Measurements from ENCODE around the gene CDH5. TPM values are rescaled to one million over a fixed set of nuclear protein-coding genes. Genes with fewer than 3 reads are reported as not detected.

Gene CDH5
- total RNA-seq, 4 donors from 2014 or later = 6.0 to 18.1 (median 6.8) TPM

DNA sequence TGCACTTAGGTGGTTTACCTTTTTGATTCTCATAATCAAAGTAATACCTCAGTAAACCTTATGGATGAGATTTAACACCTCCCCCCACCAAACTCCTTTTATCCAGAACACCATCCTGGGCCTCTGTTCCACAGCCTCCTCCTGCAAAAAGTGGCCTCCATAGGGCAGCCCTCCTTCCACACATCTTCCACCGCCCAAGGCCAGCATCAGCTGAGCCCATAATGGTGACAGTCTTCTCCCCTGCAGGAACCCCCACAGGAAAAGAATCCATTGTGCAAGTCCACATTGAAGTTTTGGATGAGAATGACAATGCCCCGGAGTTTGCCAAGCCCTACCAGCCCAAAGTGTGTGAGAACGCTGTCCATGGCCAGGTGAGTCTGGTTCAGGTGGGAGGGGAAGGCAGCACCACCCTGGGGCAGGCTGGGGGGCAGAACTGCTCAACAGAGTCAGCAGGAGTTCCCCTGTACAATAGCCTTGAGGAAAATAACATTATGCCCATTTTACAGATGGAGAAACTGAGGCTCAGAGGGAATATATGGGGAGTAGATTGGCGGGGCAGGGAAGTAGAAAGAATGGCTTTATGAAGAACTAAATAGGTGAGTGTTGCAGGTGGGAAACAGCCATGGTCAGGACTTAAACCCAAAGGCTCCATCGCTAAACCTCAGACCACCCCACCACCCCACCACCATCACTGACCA lies 31.4 kb downstream of the CDH5 start:
- Histone ChIP-seq H3K9me3 (no peaks in the 10 kb centered on the region), H3K27ac (no peak overlapping the region), H3K27me3 (no peaks in the 10 kb centered on the region), H3K36me3 (no peaks in the 10 kb centered on the region), H3K4me3 (no peak overlapping the region), H3K4me1 (no peaks in the 10 kb centered on the region)
- no peak for TF ChIP-seq POLR2A (IDR thresholded peaks at IDR 0.05)
- no peak for TF ChIP-seq POLR2AphosphoS5 (IDR thresholded peaks at IDR 0.05)
- TF ChIP-seq CTCF (IDR thresholded peaks at IDR 0.05) = no peak
- TF ChIP-seq EP300 (IDR thresholded peaks at IDR 0.05; ENCODE audit: low read depth) = no peak
- in situ Hi-C loops (cut with MboI; ENCODE audit: low pct_ligation_motif_present in 1 of 4, low pct_unique_long_range_greater_than_20kb in 1 of 4, low sequenced_read_pairs in 3 of 4) = no loop called here
- intact Hi-C loops (cut with DNase I; ENCODE audit: low total_unique reads) = no loop called here
- no peak for DNase-seq
- 93% methylated on average over 5 of the region's 5 CpGs; no CpG with 5 or more reads in 1 of the 2 donors for WGBS, 2 donors (ENCODE audit: low coverage in 1 of 2)

- Histone ChIP-seq H3K27ac (no peak overlapping the region), H3K4me1 (no peaks in the 10 kb centered on the region), H3K27me3 (peaks cover under 1% of the 10 kb centered on the region), H3K36me3 (no peaks in the 10 kb centered on the region), H3K9me3 (no peaks in the 10 kb centered on the region), H3K4me3 (no peak overlapping the region)
- in situ Hi-C loops (cut with MboI; ENCODE audit: low pct_ligation_motif_present in 1 of 4, low pct_unique_long_range_greater_than_20kb in 1 of 4, low sequenced_read_pairs in 3 of 4) = no loop called here
- no peak for TF ChIP-seq CTCF (IDR thresholded peaks at IDR 0.05)
- no peak for TF ChIP-seq POLR2A (IDR thresholded peaks at IDR 0.05)
- TF ChIP-seq EP300 (IDR thresholded peaks at IDR 0.05; ENCODE audit: low read depth) = no peak
- TF ChIP-seq POLR2AphosphoS5 (IDR thresholded peaks at IDR 0.05) = no peak
- intact Hi-C loops (cut with DNase I; ENCODE audit: low total_unique reads) = no loop called here
- no peak for DNase-seq
- 90% methylated on average over 3 of the region's 3 CpGs; no CpG with 5 or more reads in 1 of the 2 donors for WGBS, 2 donors (ENCODE audit: low coverage in 1 of 2)
Measured at GRCh38 chr16:66399031-66399430, 32.5 kb downstream of the CDH5 start.

- 66 to 78% methylated on average over 2 to 3 of the region's 3 CpGs for WGBS, 2 donors (ENCODE audit: low coverage in 1 of 2)
- no peak for TF ChIP-seq EP300 (IDR thresholded peaks at IDR 0.05; ENCODE audit: low read depth)
- TF ChIP-seq CTCF (IDR thresholded peaks at IDR 0.05) = no peak
- TF ChIP-seq POLR2AphosphoS5 (IDR thresholded peaks at IDR 0.05) = no peak
- TF ChIP-seq POLR2A (IDR thresholded peaks at IDR 0.05) = no peak
- no peak for DNase-seq
- Histone ChIP-seq H3K27ac (no peak overlapping the region), H3K36me3 (no peaks in the 10 kb centered on the region), H3K4me1 (no peaks in the 10 kb centered on the region), H3K4me3 (no peak overlapping the region), H3K27me3 (peaks cover 3% of the 10 kb centered on the region), H3K9me3 (no peaks in the 10 kb centered on the region)
- in situ Hi-C loops (cut with MboI; ENCODE audit: low pct_ligation_motif_present in 1 of 4, low pct_unique_long_range_greater_than_20kb in 1 of 4, low sequenced_read_pairs in 3 of 4) = loop anchor here (10.0 to 25.0 kb wide), 6 partner anchors 85 to 462 kb away; partner anchors contain the start of genes CMTM3 (in 2 of the 4) and CMTM2 (in 1 of the 4)
- intact Hi-C loops (cut with DNase I; ENCODE audit: low total_unique reads) = loop anchor here (10.0 kb wide), 1 partner anchor 205 kb away; the partner anchor contains the start of gene CMTM3
Measured at GRCh38 chr16:66399930-66400329, 33.4 kb downstream of the CDH5 start.

DNA sequence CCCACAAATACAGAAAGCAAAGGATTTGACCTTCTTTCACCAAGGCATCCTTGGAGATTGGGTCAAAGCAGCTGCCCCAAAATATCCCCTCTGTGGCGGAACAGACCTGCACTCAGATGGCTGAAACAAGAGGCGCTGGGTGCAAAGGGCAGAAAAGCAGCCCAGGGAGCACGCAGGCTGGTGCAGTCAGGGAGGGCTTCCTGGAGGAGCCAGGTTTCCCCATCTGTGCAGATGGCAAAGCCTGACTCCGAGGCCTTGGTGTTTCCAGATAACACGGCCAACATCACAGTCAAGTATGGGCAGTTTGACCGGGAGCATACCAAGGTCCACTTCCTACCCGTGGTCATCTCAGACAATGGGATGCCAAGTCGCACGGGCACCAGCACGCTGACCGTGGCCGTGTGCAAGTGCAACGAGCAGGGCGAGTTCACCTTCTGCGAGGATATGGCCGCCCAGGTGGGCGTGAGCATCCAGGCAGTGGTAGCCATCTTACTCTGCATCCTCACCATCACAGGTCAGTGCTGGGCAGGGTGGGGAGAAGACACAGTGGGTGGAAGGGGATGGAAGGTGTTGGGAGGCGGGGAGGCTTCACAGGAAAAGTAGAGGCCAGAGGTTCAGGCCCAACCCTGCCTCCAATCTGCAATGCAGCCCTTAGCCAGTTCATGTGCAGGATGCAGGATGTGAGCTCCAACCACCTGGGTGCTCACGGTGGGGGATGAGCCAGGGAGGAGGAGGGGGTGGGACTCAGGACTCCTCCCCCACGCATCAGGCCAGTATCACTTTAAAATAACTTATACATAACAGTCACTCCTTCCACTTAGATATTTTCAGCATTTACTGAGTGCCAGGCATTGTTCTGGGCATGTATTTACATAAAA lies 34.3 kb downstream of the CDH5 start:
- no peak for DNase-seq
- WGBS, 2 donors (ENCODE audit: low coverage in 1 of 2) = 80% methylated on average over 20 of the region's 20 CpGs; no CpG with 5 or more reads in 1 of the 2 donors
- in situ Hi-C loops (cut with MboI; ENCODE audit: low pct_ligation_motif_present in 1 of 4, low pct_unique_long_range_greater_than_20kb in 1 of 4, low sequenced_read_pairs in 3 of 4) (loop anchor here (10.0 to 25.0 kb wide), 6 partner anchors 84 to 462 kb away; partner anchors contain the start of genes CMTM3 (in 2 of the 4) and CMTM2 (in 1 of the 4)), intact Hi-C loops (cut with DNase I; ENCODE audit: low total_unique reads) (loop anchor here (10.0 kb wide), 1 partner anchor 204 kb away; the partner anchor contains the start of gene CMTM3)
- Histone ChIP-seq H3K4me3 (no peak overlapping the region), H3K27me3 (peaks cover 6% of the 10 kb centered on the region), H3K9me3 (no peaks in the 10 kb centered on the region), H3K36me3 (no peaks in the 10 kb centered on the region), H3K4me1 (no peaks in the 10 kb centered on the region), H3K27ac (no peak overlapping the region)
- TF ChIP-seq POLR2A (IDR thresholded peaks at IDR 0.05) (no peak), POLR2AphosphoS5 (IDR thresholded peaks at IDR 0.05) (no peak), EP300 (IDR thresholded peaks at IDR 0.05; ENCODE audit: low read depth) (no peak), CTCF (IDR thresholded peaks at IDR 0.05) (no peak)

Data from transverse colon (tissue), 4 donors.